ENCODE measurements around the gene THSD4.

GRCh38 chr15:71160976-71161375 lies 45.7 kb downstream of the THSD4 start:
- TF ChIP-seq POLR2AphosphoS5 (IDR thresholded peaks at IDR 0.05; ENCODE audit: low read depth, low read length) (no peak), CTCF (IDR thresholded peaks at IDR 0.05) (no peak), SIN3A (IDR thresholded peaks at IDR 0.05; ENCODE audit: borderline replicate concordance, insufficient read depth, low read depth, low read length) (no peak), REST (IDR thresholded peaks at IDR 0.05; ENCODE audit: insufficient read depth in 1 of 2, low read depth in 2 of 2, low read length in 1 of 2) (no peak), TCF7L2 (IDR thresholded peaks at IDR 0.05; ENCODE audit: low read depth, low read length) (no peak)
